IPS-20b (cell line): ENCODE measurements around the gene GUK1.
"Not testable (repeated sequence)": the region's sequence is repeated elsewhere in the genome, so short reads cannot be mapped to it uniquely, and the experiment has no call there.

Source experiments
- H3K27ac ChIP-seq: one replicate; pipeline ENCODE4 v1.5.1; 2013; ENCODE audit warnings: low read length
- H3K27me3 ChIP-seq: 2 replicates; pipeline ENCODE4 v1.6.1; 2013; ENCODE audit warnings: mild to moderate bottlenecking, low read length, inconsistent platforms; ENCODE audit not compliant: insufficient read depth
- H3K36me3 ChIP-seq: 2 replicates; pipeline ENCODE4 v1.6.1; 2013; ENCODE audit warnings: low read depth, mild to moderate bottlenecking, inconsistent platforms, low read length, moderate library complexity; ENCODE audit not compliant: insufficient read depth
- H3K4me1 ChIP-seq: 2 replicates; pipeline ENCODE4 v1.6.1; 2013; ENCODE audit warnings: mild to moderate bottlenecking, control low read depth, inconsistent platforms, low read length, moderate library complexity; ENCODE audit not compliant: insufficient read depth
- H3K4me3 ChIP-seq: 2 replicates; pipeline ENCODE4 v1.5.1; 2013; ENCODE audit warnings: mild to moderate bottlenecking, low read length, inconsistent platforms
- H3K9ac ChIP-seq: 2 replicates; pipeline ENCODE4 v1.6.1; 2013; ENCODE audit warnings: low read depth, mild to moderate bottlenecking, inconsistent platforms, low read length, moderate library complexity
- H3K9me3 ChIP-seq: 2 replicates; pipeline ENCODE4 v1.6.1; 2013; ENCODE audit warnings: mild to moderate bottlenecking, low read depth, low read length, inconsistent platforms; ENCODE audit not compliant: insufficient read depth

GUK1 gene

DNA sequence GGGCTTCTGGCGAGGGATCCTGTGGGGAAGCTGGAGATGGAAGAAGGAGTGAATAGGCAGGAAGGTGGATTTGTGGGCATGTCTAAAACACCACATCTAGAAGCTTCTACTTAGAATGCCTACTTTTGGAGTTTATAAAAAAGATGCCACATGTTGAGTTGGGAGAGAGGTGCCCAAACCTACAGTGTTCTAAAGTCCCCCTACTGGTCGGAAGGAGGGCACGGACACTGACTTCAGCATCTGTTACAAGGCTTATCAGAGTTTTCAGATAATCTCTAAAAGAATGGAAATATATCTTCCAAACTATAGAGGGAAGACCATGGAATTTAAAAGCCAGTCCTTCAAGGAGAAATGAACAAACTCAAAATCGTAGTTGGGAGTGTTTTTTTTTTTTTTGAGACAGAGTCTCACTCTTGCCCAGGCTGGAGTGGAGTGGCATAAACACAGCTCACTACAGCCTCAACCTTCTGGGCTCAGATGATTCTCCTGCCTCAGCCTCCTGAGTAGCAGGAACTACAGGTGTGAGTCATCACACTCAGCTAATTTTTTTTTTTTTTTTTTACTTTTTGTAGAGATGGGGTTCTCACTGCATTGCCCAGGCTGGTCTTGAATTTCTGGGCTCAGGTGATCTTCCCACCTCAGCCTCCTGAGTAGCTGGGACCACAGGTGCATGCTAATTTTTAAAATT lies 40.3 kb downstream of the GUK1 start:
- Histone ChIP-seq H3K9ac (no peak overlapping the region), H3K27ac (no peak overlapping the region), H3K4me3 (no peak overlapping the region), H3K27me3 (no peaks in the 10 kb centered on the region), H3K36me3 (no peaks in the 10 kb centered on the region), H3K4me1 (no peaks in the 10 kb centered on the region), H3K9me3 (no peaks in the 10 kb centered on the region)

- no peak overlapping the region for H3K9ac ChIP-seq
- H3K36me3 ChIP-seq, result no peaks in the 10 kb centered on the region
- H3K9me3 ChIP-seq, result no peaks in the 10 kb centered on the region
- no peaks in the 10 kb centered on the region for H3K27me3 ChIP-seq
- H3K27ac ChIP-seq, result no peak overlapping the region
- no peak overlapping the region for H3K4me3 ChIP-seq
- no peaks in the 10 kb centered on the region for H3K4me1 ChIP-seq
Observed at GRCh38 chr1:228180959-228181644, 41.0 kb downstream of the GUK1 start.

- H3K27ac ChIP-seq, result no peak overlapping the region
- no peaks in the 10 kb centered on the region for H3K4me1 ChIP-seq
- H3K36me3 ChIP-seq, result no peaks in the 10 kb centered on the region
- no peaks in the 10 kb centered on the region for H3K27me3 ChIP-seq
- no peak overlapping the region for H3K9ac ChIP-seq
- H3K4me3 ChIP-seq, result no peak overlapping the region
- no peaks in the 10 kb centered on the region for H3K9me3 ChIP-seq
Observed at GRCh38 chr1:228181645-228182034, 41.6 kb downstream of the GUK1 start.

DNA sequence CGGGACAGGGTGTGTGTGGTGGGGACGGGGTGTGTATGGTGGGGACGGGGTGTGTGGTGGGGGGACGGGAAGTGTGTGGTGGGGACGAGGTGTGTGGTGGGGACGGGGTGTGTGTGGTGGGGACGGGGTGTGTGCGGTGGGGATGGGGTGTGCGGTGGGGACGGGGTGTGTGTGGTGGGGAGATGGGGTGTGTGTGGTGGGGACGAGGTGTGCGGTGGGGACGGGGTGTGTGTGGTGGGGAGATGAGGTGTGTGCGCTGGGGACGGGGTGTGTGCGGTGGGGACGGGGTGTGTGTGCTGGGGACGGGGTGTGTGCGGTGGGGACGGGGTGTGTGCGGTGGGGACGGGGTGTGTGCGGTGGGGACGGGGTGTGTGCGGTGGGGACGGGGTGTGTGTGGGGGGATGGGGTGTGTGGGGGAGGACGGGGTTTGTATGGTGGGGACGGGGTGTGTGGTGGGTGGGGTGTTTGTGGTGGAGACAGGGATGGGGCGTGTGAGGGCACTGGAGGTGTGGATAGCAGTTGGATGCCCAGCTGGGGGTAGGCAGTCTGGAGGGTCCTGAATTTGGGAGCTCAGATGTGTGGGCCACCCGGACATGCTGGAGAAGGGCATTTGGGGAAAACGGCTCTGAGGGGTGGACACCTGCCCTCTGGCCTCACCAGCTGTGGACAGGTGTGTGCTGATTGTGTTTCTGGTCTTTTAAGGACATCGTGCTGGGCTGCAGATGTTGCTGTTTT lies 42.4 kb downstream of the GUK1 start:
- H3K9me3 ChIP-seq, result no peaks in the 10 kb centered on the region
- no peak overlapping the region for H3K9ac ChIP-seq
- no peaks in the 10 kb centered on the region for H3K27me3 ChIP-seq
- H3K36me3 ChIP-seq, result no peaks in the 10 kb centered on the region
- no peak overlapping the region for H3K27ac ChIP-seq
- no peak overlapping the region for H3K4me3 ChIP-seq
- no peaks in the 10 kb centered on the region for H3K4me1 ChIP-seq

DNA sequence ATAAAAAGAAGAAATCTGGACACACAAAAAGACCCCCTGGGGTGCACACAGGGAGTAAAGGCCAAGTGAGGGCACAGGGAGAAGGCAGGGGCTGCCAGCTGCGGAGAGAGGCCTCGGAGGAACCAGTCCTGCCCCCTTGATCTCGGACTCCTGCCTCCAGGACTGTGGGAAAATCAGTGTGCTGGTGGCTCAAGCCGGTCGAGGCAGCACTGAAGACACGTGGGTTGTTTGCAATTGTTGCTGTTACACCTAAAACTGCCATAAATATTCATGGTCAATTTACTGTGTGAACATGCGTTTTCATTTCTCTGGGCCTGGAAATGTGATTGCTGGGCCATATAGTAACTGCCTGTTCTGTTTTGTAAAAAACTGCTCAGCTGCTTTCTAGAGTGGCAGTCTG lies 44.1 kb downstream of the GUK1 start:
- Histone ChIP-seq H3K4me1 (no peaks in the 10 kb centered on the region), H3K36me3 (no peaks in the 10 kb centered on the region), H3K27ac (no peak overlapping the region), H3K27me3 (no peaks in the 10 kb centered on the region), H3K4me3 (no peak overlapping the region), H3K9me3 (no peaks in the 10 kb centered on the region), H3K9ac (no peak overlapping the region)

- H3K27me3 ChIP-seq, result no peaks in the 10 kb centered on the region
- H3K27ac ChIP-seq, result no peak overlapping the region
- no peak overlapping the region for H3K4me3 ChIP-seq
- H3K36me3 ChIP-seq, result no peaks in the 10 kb centered on the region
- no peaks in the 10 kb centered on the region for H3K9me3 ChIP-seq
- H3K4me1 ChIP-seq, result no peaks in the 10 kb centered on the region
- H3K9ac ChIP-seq, result no peak overlapping the region
Observed at GRCh38 chr1:228185641-228185965, 45.5 kb downstream of the GUK1 start.

- H3K4me1 ChIP-seq, H3K9me3 ChIP-seq, H3K9ac ChIP-seq, H3K27me3 ChIP-seq, H3K36me3 ChIP-seq, H3K4me3 ChIP-seq, H3K27ac ChIP-seq: not testable (repeated sequence)
Observed at GRCh38 chr1:228188249-228188648, 48.2 kb downstream of the GUK1 start.

GRCh38 chr1:228190182-228190581 lies 50.1 kb downstream of the GUK1 start:
- no peak overlapping the region for H3K9ac ChIP-seq
- H3K27ac ChIP-seq, result no peak overlapping the region
- H3K4me3 ChIP-seq, result no peak overlapping the region
- H3K27me3 ChIP-seq, result no peaks in the 10 kb centered on the region
- no peaks in the 10 kb centered on the region for H3K36me3 ChIP-seq
- no peaks in the 10 kb centered on the region for H3K9me3 ChIP-seq
- H3K4me1 ChIP-seq, result no peaks in the 10 kb centered on the region

- Histone ChIP-seq H3K36me3 (no peaks in the 10 kb centered on the region), H3K4me1 (no peaks in the 10 kb centered on the region), H3K9me3 (no peaks in the 10 kb centered on the region), H3K9ac (no peak overlapping the region), H3K4me3 (no peak overlapping the region), H3K27ac (no peak overlapping the region), H3K27me3 (no peaks in the 10 kb centered on the region)
Observed at GRCh38 chr1:228190778-228191177, 50.7 kb downstream of the GUK1 start.

DNA sequence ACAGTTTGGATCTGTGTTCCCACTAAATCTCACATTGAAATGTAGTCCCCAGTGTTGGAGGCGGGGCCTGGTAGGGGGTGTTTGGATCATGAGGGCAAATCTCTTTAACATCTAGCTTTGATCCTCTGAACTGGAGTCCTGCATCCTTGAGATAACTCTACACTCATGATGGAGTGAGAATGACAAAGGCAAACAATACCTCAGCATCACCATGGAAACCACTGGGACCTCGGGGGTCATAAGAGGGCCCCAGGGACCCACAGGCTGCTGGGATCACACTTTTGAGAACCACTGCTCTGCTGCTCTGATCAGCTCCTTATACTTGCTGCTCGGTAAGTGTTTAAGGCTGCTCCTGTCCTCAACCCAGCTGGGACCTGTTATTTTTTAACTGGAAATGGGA lies 54.4 kb downstream of the GUK1 start:
- Histone ChIP-seq H3K27me3 (no peaks in the 10 kb centered on the region), H3K4me3 (no peak overlapping the region), H3K4me1 (no peaks in the 10 kb centered on the region), H3K36me3 (no peaks in the 10 kb centered on the region), H3K27ac (no peak overlapping the region), H3K9ac (no peak overlapping the region), H3K9me3 (peaks cover 11% of the 10 kb centered on the region)

DNA sequence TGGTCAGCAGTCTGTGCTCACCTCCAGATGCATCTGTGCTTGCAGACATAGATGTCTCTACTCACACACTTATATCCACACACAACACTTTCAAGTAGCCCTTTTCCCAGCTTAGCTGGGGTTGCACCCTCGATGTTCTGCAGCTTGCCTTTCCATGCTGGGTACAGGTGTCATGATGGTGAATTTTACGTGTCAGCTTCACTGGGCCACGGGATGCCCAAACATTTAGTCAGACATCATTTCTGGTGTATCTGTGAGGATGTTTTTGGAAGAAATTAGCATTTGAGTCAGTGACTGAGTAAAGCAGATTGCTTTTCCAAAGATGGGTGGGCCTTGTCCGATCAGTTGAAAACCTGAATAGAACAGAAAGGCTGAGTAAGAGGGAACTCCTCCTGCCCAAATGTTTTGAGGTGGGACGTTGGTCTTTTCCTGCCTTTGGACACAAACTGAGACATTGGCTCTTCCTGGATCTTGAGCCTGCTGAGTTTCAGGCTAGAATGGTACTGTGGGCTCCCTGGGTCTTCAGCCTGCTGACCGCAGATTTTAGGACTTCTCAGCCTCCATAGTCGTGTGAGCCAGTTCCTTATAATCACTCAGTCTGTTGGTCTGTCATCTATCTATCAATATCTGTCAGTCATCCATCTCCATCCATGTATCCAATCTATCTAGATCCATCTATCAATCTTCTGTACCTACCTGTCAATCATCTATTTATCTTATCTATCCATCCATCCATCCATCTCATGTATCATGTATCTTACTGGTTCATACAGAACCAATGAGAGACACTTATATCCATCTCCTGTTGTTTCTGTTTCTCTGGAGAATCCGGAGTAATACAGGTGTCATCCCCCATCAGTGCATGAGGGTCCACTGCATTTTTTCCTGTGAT lies 55.1 kb downstream of the GUK1 start:
- H3K27ac ChIP-seq, result no peak overlapping the region
- no peaks in the 10 kb centered on the region for H3K27me3 ChIP-seq
- no peaks in the 10 kb centered on the region for H3K4me1 ChIP-seq
- H3K9ac ChIP-seq, result no peak overlapping the region
- peaks cover 18% of the 10 kb centered on the region for H3K9me3 ChIP-seq
- H3K4me3 ChIP-seq, result no peak overlapping the region
- no peaks in the 10 kb centered on the region for H3K36me3 ChIP-seq
